ENCODE results near the gene FAM114A1. TPM values are rescaled to one million over a fixed set of nuclear protein-coding genes. Genes with fewer than 3 reads are reported as not detected.

Gene FAM114A1
- total RNA-seq, 1 donor from 2014 or later, result 19.5 TPM

DNA sequence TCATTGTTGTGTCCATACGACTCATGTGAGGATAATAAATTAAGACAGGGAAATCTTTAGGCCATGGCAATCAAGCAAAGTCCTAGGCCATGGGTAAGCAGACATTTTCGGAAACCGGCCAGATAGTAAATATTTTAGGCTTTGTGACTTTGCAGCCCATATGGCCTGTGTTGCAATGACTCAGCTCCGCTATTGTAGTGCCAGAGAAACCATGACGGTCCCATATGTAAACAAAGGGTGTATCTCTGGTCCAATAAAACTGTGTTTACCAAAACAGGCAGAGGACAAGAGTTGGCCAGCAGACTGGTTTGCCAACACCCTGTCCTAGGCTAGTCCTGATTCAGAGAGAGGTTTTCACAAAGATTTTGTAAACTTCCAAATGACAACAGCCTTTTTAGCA lies 5.0 kb downstream of the FAM114A1 start:
- Histone ChIP-seq H3K4me1 (peaks cover 60% of the 10 kb centered on the region), H3K36me3 (peaks cover 14% of the 10 kb centered on the region), H3K4me3 (no peak overlapping the region), H3K27me3 (ENCODE audit: low read depth) (no peaks in the 10 kb centered on the region), H3K27ac (replicated peaks) (no peak overlapping the region), H3K9me3 (replicated peaks) (no peaks in the 10 kb centered on the region)
- TF ChIP-seq, protein P1, sequence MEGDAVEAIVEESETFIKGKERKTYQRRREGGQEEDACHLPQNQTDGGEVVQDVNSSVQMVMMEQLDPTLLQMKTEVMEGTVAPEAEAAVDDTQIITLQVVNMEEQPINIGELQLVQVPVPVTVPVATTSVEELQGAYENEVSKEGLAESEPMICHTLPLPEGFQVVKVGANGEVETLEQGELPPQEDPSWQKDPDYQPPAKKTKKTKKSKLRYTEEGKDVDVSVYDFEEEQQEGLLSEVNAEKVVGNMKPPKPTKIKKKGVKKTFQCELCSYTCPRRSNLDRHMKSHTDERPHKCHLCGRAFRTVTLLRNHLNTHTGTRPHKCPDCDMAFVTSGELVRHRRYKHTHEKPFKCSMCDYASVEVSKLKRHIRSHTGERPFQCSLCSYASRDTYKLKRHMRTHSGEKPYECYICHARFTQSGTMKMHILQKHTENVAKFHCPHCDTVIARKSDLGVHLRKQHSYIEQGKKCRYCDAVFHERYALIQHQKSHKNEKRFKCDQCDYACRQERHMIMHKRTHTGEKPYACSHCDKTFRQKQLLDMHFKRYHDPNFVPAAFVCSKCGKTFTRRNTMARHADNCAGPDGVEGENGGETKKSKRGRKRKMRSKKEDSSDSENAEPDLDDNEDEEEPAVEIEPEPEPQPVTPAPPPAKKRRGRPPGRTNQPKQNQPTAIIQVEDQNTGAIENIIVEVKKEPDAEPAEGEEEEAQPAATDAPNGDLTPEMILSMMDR (IDR thresholded peaks at IDR 0.05; ENCODE audit: borderline replicate concordance), result no peak
- intact Hi-C loops (cut with micrococcal nuclease), result no loop called here
- DNase-seq, result no peak

DNA sequence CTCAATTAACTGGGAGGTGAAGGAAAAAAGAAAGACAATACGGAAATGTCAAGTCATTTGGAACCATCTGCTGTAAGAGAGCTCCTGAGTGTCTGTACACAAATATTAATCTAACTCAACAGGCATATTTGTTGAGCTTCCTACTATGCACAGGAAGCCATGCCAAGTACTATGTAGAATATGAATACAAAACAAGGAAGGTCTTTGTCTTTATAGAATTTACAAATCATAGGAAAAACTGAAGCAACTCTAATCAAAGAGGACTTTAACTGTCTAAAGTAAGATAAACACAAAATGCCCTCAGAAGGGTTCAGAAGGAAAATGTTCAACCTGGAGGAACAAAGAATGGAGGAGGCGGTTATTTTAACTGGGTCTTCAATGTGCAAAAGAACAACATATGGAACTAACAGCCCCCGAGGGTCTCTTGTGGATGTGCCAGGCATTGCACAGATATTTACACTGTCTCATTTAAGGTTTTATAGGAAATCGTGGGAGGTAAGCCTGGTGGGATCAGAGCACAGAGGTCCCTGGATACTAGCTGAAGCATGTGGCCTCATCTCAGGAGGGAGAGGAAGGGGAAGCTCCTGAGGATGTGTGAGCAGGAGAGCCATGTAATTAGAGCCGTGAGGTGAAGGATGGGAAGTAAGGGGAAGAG lies 5.8 kb downstream of the FAM114A1 start:
- Histone ChIP-seq H3K4me1 (peaks cover 52% of the 10 kb centered on the region), H3K36me3 (peaks cover 20% of the 10 kb centered on the region), H3K4me3 (no peak overlapping the region), H3K27ac (replicated peaks) (no peak overlapping the region), H3K27me3 (ENCODE audit: low read depth) (no peaks in the 10 kb centered on the region), H3K9me3 (replicated peaks) (no peaks in the 10 kb centered on the region)
- TF ChIP-seq, protein P1 (IDR thresholded peaks at IDR 0.05; ENCODE audit: borderline replicate concordance), result no peak
- no peak for DNase-seq
- intact Hi-C loops (cut with micrococcal nuclease), result no loop called here

DNA sequence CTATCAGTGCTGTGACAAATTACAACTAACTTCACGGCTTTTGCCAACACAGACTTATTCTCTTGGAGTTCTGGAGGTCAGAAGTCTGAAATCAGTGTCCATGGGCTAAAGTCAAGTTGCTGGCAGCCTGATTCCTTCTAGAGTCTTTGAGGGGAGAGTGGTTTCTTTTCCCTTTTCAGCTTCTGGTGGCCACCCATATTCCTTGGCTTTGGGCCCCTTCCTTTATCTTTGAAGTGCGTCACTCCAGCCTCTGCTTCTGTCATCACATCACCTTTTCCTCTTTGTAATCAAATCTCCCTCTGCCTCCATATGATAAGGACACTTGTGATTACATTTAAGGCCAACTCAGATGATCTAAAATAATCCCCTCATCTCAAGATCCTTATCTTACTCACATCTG lies 9.0 kb downstream of the FAM114A1 start:
- Histone ChIP-seq H3K4me3 (no peak overlapping the region), H3K27me3 (ENCODE audit: low read depth) (no peaks in the 10 kb centered on the region), H3K4me1 (peaks cover 29% of the 10 kb centered on the region), H3K36me3 (peaks cover 42% of the 10 kb centered on the region), H3K9me3 (replicated peaks) (no peaks in the 10 kb centered on the region), H3K27ac (replicated peaks) (no peak overlapping the region)
- no peak for DNase-seq
- TF ChIP-seq, protein P1 (IDR thresholded peaks at IDR 0.05; ENCODE audit: borderline replicate concordance), result no peak
- intact Hi-C loops (cut with micrococcal nuclease), result no loop called here

DNA sequence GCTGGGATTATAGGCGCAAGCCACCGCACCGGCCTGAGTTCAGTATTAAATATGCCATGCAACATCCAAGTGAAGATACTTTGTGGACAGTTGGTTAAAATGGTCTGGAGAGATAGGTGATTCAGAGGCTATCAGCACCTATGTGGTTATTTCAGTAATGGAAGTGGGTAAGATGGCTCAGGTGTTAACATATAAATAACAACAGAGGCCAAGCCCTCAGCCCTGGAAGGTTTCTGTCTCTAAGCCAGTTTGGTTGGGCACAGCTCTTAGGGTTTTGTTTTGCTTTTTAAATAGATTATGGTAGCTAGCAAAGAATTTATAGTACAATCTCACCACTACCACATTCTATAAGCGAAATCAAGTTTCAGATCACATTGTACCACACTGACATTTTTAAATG lies 16.6 kb downstream of the FAM114A1 start:
- no peaks in the 10 kb centered on the region for H3K27me3 ChIP-seq (ENCODE audit: low read depth)
- H3K9me3 ChIP-seq (replicated peaks), result no peaks in the 10 kb centered on the region
- intact Hi-C loops (cut with micrococcal nuclease), result no loop called here
- H3K27ac ChIP-seq (replicated peaks), result no peak overlapping the region
- H3K4me1 ChIP-seq, result peaks cover 6% of the 10 kb centered on the region
- TF ChIP-seq, protein P1 (IDR thresholded peaks at IDR 0.05; ENCODE audit: borderline replicate concordance), result no peak
- H3K36me3 ChIP-seq, result peaks cover 18% of the 10 kb centered on the region
- H3K4me3 ChIP-seq, result no peak overlapping the region
- no peak for DNase-seq

DNA sequence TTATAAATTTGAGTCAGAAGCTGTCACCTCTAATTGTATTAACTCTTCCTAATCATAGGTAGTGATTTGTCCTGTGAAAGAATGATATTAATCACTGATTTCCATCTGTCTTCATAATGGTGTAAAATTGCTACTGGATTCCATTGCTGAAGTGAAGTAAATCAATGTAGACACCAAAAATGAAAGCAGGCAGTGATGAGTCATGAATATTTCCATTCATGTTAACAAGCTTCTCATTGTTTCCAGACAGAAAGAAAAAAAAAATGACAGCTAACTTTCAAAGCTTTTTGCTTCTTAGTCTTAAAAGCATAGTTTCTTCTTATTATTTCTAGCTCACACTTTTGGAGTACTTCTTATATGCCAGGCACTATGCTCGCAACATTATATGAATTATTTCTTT lies 21.5 kb downstream of the FAM114A1 start:
- Histone ChIP-seq H3K27ac (replicated peaks) (peak overlapping the region; percentile 53), H3K36me3 (peaks cover 21% of the 10 kb centered on the region), H3K4me3 (no peak overlapping the region), H3K9me3 (replicated peaks) (no peaks in the 10 kb centered on the region), H3K27me3 (ENCODE audit: low read depth) (no peaks in the 10 kb centered on the region), H3K4me1 (peaks cover 13% of the 10 kb centered on the region)
- DNase-seq, result no peak
- TF ChIP-seq, protein P1 (IDR thresholded peaks at IDR 0.05; ENCODE audit: borderline replicate concordance), result no peak
- intact Hi-C loops (cut with micrococcal nuclease), result no loop called here

All from left ventricle myocardium inferior (tissue), 1 donor.